ENCODE data around the gene ATG16L2.

DNA sequence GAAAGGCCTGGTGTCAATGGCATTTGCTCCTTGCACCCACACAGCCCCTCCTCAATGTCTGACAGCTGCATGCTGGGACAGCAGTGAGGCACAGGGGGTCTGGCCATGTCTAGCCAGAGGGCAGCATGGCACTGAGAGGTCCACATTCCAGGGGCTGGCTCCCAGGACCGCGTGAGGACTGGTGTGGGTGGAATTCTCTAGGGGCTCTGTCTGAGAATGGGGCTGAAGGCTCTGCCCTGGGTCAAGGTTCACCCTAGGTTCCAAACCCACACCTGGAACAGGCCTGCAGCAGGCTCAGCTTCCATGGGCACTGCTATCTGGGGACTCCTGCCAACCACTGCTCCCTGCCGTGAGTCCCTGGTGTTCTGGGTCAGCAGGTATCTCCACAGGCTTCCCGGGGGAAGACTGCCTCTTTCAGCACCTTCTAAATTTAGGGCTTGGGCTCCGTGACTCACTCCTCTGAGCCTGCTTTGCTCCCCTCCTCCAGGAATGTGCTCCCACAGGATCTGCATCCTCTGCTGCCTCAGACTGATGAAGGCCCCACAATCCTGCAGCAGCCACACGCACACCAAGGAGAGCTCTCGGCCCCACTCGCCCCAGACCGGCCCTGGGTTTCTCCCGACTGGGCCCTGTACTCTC lies 24.6 kb upstream of the ATG16L2 start:
- TF ChIP-seq, protein P1, sequence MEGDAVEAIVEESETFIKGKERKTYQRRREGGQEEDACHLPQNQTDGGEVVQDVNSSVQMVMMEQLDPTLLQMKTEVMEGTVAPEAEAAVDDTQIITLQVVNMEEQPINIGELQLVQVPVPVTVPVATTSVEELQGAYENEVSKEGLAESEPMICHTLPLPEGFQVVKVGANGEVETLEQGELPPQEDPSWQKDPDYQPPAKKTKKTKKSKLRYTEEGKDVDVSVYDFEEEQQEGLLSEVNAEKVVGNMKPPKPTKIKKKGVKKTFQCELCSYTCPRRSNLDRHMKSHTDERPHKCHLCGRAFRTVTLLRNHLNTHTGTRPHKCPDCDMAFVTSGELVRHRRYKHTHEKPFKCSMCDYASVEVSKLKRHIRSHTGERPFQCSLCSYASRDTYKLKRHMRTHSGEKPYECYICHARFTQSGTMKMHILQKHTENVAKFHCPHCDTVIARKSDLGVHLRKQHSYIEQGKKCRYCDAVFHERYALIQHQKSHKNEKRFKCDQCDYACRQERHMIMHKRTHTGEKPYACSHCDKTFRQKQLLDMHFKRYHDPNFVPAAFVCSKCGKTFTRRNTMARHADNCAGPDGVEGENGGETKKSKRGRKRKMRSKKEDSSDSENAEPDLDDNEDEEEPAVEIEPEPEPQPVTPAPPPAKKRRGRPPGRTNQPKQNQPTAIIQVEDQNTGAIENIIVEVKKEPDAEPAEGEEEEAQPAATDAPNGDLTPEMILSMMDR (IDR thresholded peaks at IDR 0.05; ENCODE audit: low read depth, low read length, poor library complexity, severe bottlenecking): no peak
- TF ChIP-seq EZH2phosphoT487 (IDR thresholded peaks at IDR 0.05; ENCODE audit: borderline replicate concordance, low read length): no peak

All from DOHH2 (cell line).